RKO (cell line): ENCODE results near the gene LRCOL1.

Experiments
- DNase-seq: peaks from one replicate; pipeline ENCODE4 v3.0.0-alpha.2; 2016; ENCODE audit warnings: low spot score

The LRCOL1 gene

GRCh38 chr12:132635076-132635955 is 24.9 kb upstream of the LRCOL1 start:
- no peak for DNase-seq

- DNase-seq, result no peak
Measured at GRCh38 chr12:132634411-132634990, 24.1 kb upstream of the LRCOL1 start.

GRCh38 chr12:132633901-132634300 is 23.5 kb upstream of the LRCOL1 start:
- DNase-seq, result no peak

GRCh38 chr12:132633398-132633797 is 23.0 kb upstream of the LRCOL1 start:
- DNase-seq, result no peak

- no peak for DNase-seq
Measured at GRCh38 chr12:132632521-132633228, 22.3 kb upstream of the LRCOL1 start.

- DNase-seq, result no peak
Measured at GRCh38 chr12:132631666-132632065, 21.3 kb upstream of the LRCOL1 start.

- DNase-seq, result no peak
Measured at GRCh38 chr12:132630672-132631071, 20.3 kb upstream of the LRCOL1 start.

- no peak for DNase-seq
Measured at GRCh38 chr12:132629330-132629729, 18.9 kb upstream of the LRCOL1 start.

GRCh38 chr12:132625731-132626430 is 15.5 kb upstream of the LRCOL1 start:
- no peak for DNase-seq

- no peak for DNase-seq
Measured at GRCh38 chr12:132624910-132625630, 14.7 kb upstream of the LRCOL1 start.

GRCh38 chr12:132624186-132624855 is 13.9 kb upstream of the LRCOL1 start:
- DNase-seq, result no peak

GRCh38 chr12:132623072-132623869 is 12.9 kb upstream of the LRCOL1 start:
- DNase-seq, result no peak

- DNase-seq, result peak; percentile 60
Measured at GRCh38 chr12:132622437-132623071, 12.2 kb upstream of the LRCOL1 start.

GRCh38 chr12:132621657-132622435 is 11.5 kb upstream of the LRCOL1 start:
- DNase-seq, result no peak

GRCh38 chr12:132620899-132621656 is 10.7 kb upstream of the LRCOL1 start:
- DNase-seq, result no peak

- DNase-seq, result no peak
Measured at GRCh38 chr12:132620113-132620898, 9.9 kb upstream of the LRCOL1 start.

- DNase-seq, result no peak
Measured at GRCh38 chr12:132619386-132620112, 9.2 kb upstream of the LRCOL1 start.
